Activated CD8-positive, alpha-beta T cell treated with anti-CD3 and anti-CD28 coated beads, Interleukin-2, amount 10 ng/mL, durations not matched to agents 7 days and 5 days (primary cell): ENCODE measurements around the gene TACR1. TPM values are rescaled to one million over a fixed set of nuclear protein-coding genes. Genes with fewer than 3 reads are reported as not detected.
"Not testable (repeated sequence)": the region's sequence is repeated elsewhere in the genome, so short reads cannot be mapped to it uniquely, and the experiment has no call there.

Experiments
- ATAC-seq: fragments of 150-1000 bp; cut with Tn5 transposase; one replicate; pipeline ENCODE4 v1.10.0; 2021; ENCODE audit warnings: moderate library complexity
- CTCF ChIA-PET: fragments of 350-600 bp; sonication (Branson Sonifier 250); formaldehyde crosslinking; loops from one replicate; lab custom pipeline; 2021; ENCODE audit warnings: antibody characterized with exemption; lab: Charles Lee
- POLR2A ChIA-PET: fragments of 350-600 bp; sonication (Branson Sonifier 250); formaldehyde crosslinking; loops from one replicate; lab custom pipeline; 2021; ENCODE audit warnings: antibody characterized with exemption; lab: Charles Lee
- DNase-seq: peaks from one replicate; pipeline ENCODE4 v3.0.0-alpha.2; 2020
- H3K27ac Mint-ChIP-seq: one replicate; pipeline ENCODE4 v1.8.0; 2021; ENCODE audit warnings: mild to moderate bottlenecking, mixed read lengths
- H3K27me3 Mint-ChIP-seq: one replicate; pipeline ENCODE4 v1.8.0; 2021; ENCODE audit warnings: low read depth, mixed read lengths
- H3K36me3 Mint-ChIP-seq: one replicate; pipeline ENCODE4 v1.8.0; 2021; ENCODE audit warnings: low read depth, mixed read lengths
- H3K4me1 Mint-ChIP-seq: one replicate; pipeline ENCODE4 v1.8.0; 2021; ENCODE audit warnings: low read depth, mixed read lengths
- H3K4me3 Mint-ChIP-seq: one replicate; pipeline ENCODE4 v1.8.0; 2021; ENCODE audit warnings: mild to moderate bottlenecking, mixed read lengths
- H3K9me3 Mint-ChIP-seq: one replicate; pipeline ENCODE4 v1.8.0; 2022; ENCODE audit warnings: mixed read lengths; ENCODE audit not compliant: insufficient read depth
- total RNA-seq, 2 experiments: library from RNA; stranded (reverse); gene quantifications; one replicate each; pipeline ENCODE4 v1.2.3, GENCODE V29; 2021

Gene TACR1
- total RNA-seq, 2 experiments from 2014 or later = not detected

GRCh38 chr2:75190271-75190990, 8.9 kb downstream of the TACR1 start:
- H3K36me3 Mint-ChIP-seq = no peaks in the 10 kb centered on the region
- H3K27ac Mint-ChIP-seq = no peak overlapping the region
- H3K27me3 Mint-ChIP-seq = peaks cover 2% of the 10 kb centered on the region
- POLR2A ChIA-PET = no interaction called here
- H3K4me3 Mint-ChIP-seq = no peak overlapping the region
- no peaks in the 10 kb centered on the region for H3K9me3 Mint-ChIP-seq
- ATAC-seq (no peak), DNase-seq (no peak)
- CTCF ChIA-PET = interaction anchor here (1.6 kb wide), 1 partner anchor 9 kb away, joined by 9 read pairs; the partner anchor contains the start of gene TACR1
- H3K4me1 Mint-ChIP-seq = no peaks in the 10 kb centered on the region

GRCh38 chr2:75186821-75187220, 12.5 kb downstream of the TACR1 start:
- H3K9me3 Mint-ChIP-seq = no peaks in the 10 kb centered on the region
- ATAC-seq = no peak
- no peak overlapping the region for H3K4me3 Mint-ChIP-seq
- H3K36me3 Mint-ChIP-seq = no peaks in the 10 kb centered on the region
- ChIA-PET POLR2A (no interaction called here), CTCF (interaction anchor here (1.1 kb wide), 1 partner anchor 13 kb away, joined by 4 read pairs; the partner anchor contains the start of gene TACR1)
- no peaks in the 10 kb centered on the region for H3K27me3 Mint-ChIP-seq
- no peak for DNase-seq
- no peak overlapping the region for H3K27ac Mint-ChIP-seq
- H3K4me1 Mint-ChIP-seq = no peaks in the 10 kb centered on the region

- no peak for DNase-seq
- ChIA-PET CTCF (no interaction called here), POLR2A (no interaction called here)
- H3K27ac Mint-ChIP-seq = no peak overlapping the region
- no peaks in the 10 kb centered on the region for H3K36me3 Mint-ChIP-seq
- ATAC-seq = no peak
- H3K4me3 Mint-ChIP-seq = no peak overlapping the region
- peaks cover 2% of the 10 kb centered on the region for H3K27me3 Mint-ChIP-seq
- no peaks in the 10 kb centered on the region for H3K9me3 Mint-ChIP-seq
- no peaks in the 10 kb centered on the region for H3K4me1 Mint-ChIP-seq
Observed at GRCh38 chr2:75182606-75183005, 16.7 kb downstream of the TACR1 start.

GRCh38 chr2:75180476-75180875, 18.8 kb downstream of the TACR1 start:
- Mint-ChIP-seq H3K36me3 (no peaks in the 10 kb centered on the region), H3K27ac (no peak overlapping the region), H3K27me3 (peaks cover 2% of the 10 kb centered on the region), H3K4me1 (no peaks in the 10 kb centered on the region), H3K9me3 (no peaks in the 10 kb centered on the region), H3K4me3 (no peak overlapping the region)
- ChIA-PET CTCF (no interaction called here), POLR2A (no interaction called here)
- DNase-seq (no peak), ATAC-seq (no peak)

GRCh38 chr2:75177427-75177826, 21.9 kb downstream of the TACR1 start:
- ATAC-seq (no peak), DNase-seq (no peak)
- H3K4me1 Mint-ChIP-seq = no peaks in the 10 kb centered on the region
- no peaks in the 10 kb centered on the region for H3K9me3 Mint-ChIP-seq
- no peak overlapping the region for H3K4me3 Mint-ChIP-seq
- CTCF ChIA-PET = no interaction called here
- H3K36me3 Mint-ChIP-seq = no peaks in the 10 kb centered on the region
- peaks cover 2% of the 10 kb centered on the region for H3K27me3 Mint-ChIP-seq
- POLR2A ChIA-PET = no interaction called here
- no peak overlapping the region for H3K27ac Mint-ChIP-seq

- CTCF ChIA-PET = no interaction called here
- ATAC-seq (no peak), DNase-seq (no peak)
- POLR2A ChIA-PET = no interaction called here
- H3K9me3 Mint-ChIP-seq = no peaks in the 10 kb centered on the region
- H3K27me3 Mint-ChIP-seq = no peaks in the 10 kb centered on the region
- H3K36me3 Mint-ChIP-seq = no peaks in the 10 kb centered on the region
- H3K4me1 Mint-ChIP-seq = no peaks in the 10 kb centered on the region
- H3K27ac Mint-ChIP-seq = no peak overlapping the region
- H3K4me3 Mint-ChIP-seq = no peak overlapping the region
Observed at GRCh38 chr2:75175456-75175855, 23.9 kb downstream of the TACR1 start.

GRCh38 chr2:75174981-75175380, 24.3 kb downstream of the TACR1 start:
- H3K4me1 Mint-ChIP-seq = no peaks in the 10 kb centered on the region
- CTCF ChIA-PET = no interaction called here
- H3K27ac Mint-ChIP-seq = no peak overlapping the region
- POLR2A ChIA-PET = no interaction called here
- no peak overlapping the region for H3K4me3 Mint-ChIP-seq
- H3K36me3 Mint-ChIP-seq = no peaks in the 10 kb centered on the region
- ATAC-seq (no peak), DNase-seq (no peak)
- H3K27me3 Mint-ChIP-seq = no peaks in the 10 kb centered on the region
- no peaks in the 10 kb centered on the region for H3K9me3 Mint-ChIP-seq

- ATAC-seq (no peak), DNase-seq (no peak)
- Mint-ChIP-seq H3K27me3 (no peaks in the 10 kb centered on the region), H3K36me3 (no peaks in the 10 kb centered on the region), H3K4me1 (no peaks in the 10 kb centered on the region), H3K4me3 (no peak overlapping the region), H3K27ac (no peak overlapping the region), H3K9me3 (no peaks in the 10 kb centered on the region)
- ChIA-PET POLR2A (no interaction called here), CTCF (no interaction called here)
Observed at GRCh38 chr2:75174519-75174918, 24.8 kb downstream of the TACR1 start.

- DNase-seq (no peak), ATAC-seq (no peak)
- Mint-ChIP-seq H3K9me3 (no peaks in the 10 kb centered on the region), H3K36me3 (no peaks in the 10 kb centered on the region), H3K27me3 (no peaks in the 10 kb centered on the region), H3K4me3 (no peak overlapping the region), H3K4me1 (no peaks in the 10 kb centered on the region), H3K27ac (no peak overlapping the region)
- ChIA-PET POLR2A (no interaction called here), CTCF (no interaction called here)
Observed at GRCh38 chr2:75173740-75174139, 25.6 kb downstream of the TACR1 start.

- H3K36me3 Mint-ChIP-seq, DNase-seq, H3K27me3 Mint-ChIP-seq, H3K27ac Mint-ChIP-seq, H3K4me1 Mint-ChIP-seq, H3K9me3 Mint-ChIP-seq, ATAC-seq, POLR2A ChIA-PET, H3K4me3 Mint-ChIP-seq, CTCF ChIA-PET: not testable (repeated sequence)
Observed at GRCh38 chr2:75171423-75171822, 27.9 kb downstream of the TACR1 start.

- Mint-ChIP-seq H3K27me3 (no peaks in the 10 kb centered on the region), H3K9me3 (no peaks in the 10 kb centered on the region), H3K36me3 (no peaks in the 10 kb centered on the region), H3K4me1 (no peaks in the 10 kb centered on the region), H3K4me3 (no peak overlapping the region), H3K27ac (no peak overlapping the region)
- DNase-seq (no peak), ATAC-seq (no peak)
- POLR2A ChIA-PET = no interaction called here
- CTCF ChIA-PET = no interaction called here
Observed at GRCh38 chr2:75170889-75171288, 28.4 kb downstream of the TACR1 start.

- no peaks in the 10 kb centered on the region for H3K36me3 Mint-ChIP-seq
- ATAC-seq (no peak), DNase-seq (no peak)
- no peak overlapping the region for H3K27ac Mint-ChIP-seq
- POLR2A ChIA-PET = no interaction called here
- CTCF ChIA-PET = no interaction called here
- H3K27me3 Mint-ChIP-seq = no peaks in the 10 kb centered on the region
- no peaks in the 10 kb centered on the region for H3K4me1 Mint-ChIP-seq
- H3K9me3 Mint-ChIP-seq = no peaks in the 10 kb centered on the region
- no peak overlapping the region for H3K4me3 Mint-ChIP-seq
Observed at GRCh38 chr2:75168186-75168585, 31.1 kb downstream of the TACR1 start.

- Mint-ChIP-seq H3K4me1 (no peaks in the 10 kb centered on the region), H3K27ac (no peak overlapping the region), H3K27me3 (no peaks in the 10 kb centered on the region), H3K9me3 (no peaks in the 10 kb centered on the region), H3K36me3 (no peaks in the 10 kb centered on the region), H3K4me3 (no peak overlapping the region)
- ChIA-PET POLR2A (no interaction called here), CTCF (no interaction called here)
- ATAC-seq (no peak), DNase-seq (no peak)
Observed at GRCh38 chr2:75166491-75166890, 32.8 kb downstream of the TACR1 start.
